COLO668 (cell line): Measurements from ENCODE around the gene ATP6V1E1.
"Not testable (repeated sequence)": the region's sequence is repeated elsewhere in the genome, so short reads cannot be mapped to it uniquely, and the experiment has no call there.

Experiments used
- DNase-seq: peaks from one replicate; lab custom pipeline; 2025; ENCODE audit not compliant: unreplicated experiment; lab: John Stamatoyannopoulos, UW

Gene ATP6V1E1

GRCh38 chr22:17583151-17583550, 45.4 kb downstream of the ATP6V1E1 start:
- no peak for DNase-seq

- no peak for DNase-seq
Observed at GRCh38 chr22:17581631-17582030, 46.9 kb downstream of the ATP6V1E1 start.

GRCh38 chr22:17581056-17581455, 47.5 kb downstream of the ATP6V1E1 start:
- DNase-seq = no peak

- no peak for DNase-seq
Observed at GRCh38 chr22:17580441-17581031, 48.0 kb downstream of the ATP6V1E1 start.

- no peak for DNase-seq
Observed at GRCh38 chr22:17579535-17579981, 49.0 kb downstream of the ATP6V1E1 start.

- no peak for DNase-seq
Observed at GRCh38 chr22:17578136-17578754, 50.3 kb downstream of the ATP6V1E1 start.

- DNase-seq = no peak
Observed at GRCh38 chr22:17576470-17576869, 52.1 kb downstream of the ATP6V1E1 start.

- no peak for DNase-seq
Observed at GRCh38 chr22:17575681-17576080, 52.9 kb downstream of the ATP6V1E1 start.

GRCh38 chr22:17575151-17575550, 53.4 kb downstream of the ATP6V1E1 start:
- no peak for DNase-seq

- no peak for DNase-seq
Observed at GRCh38 chr22:17570851-17571631, 57.5 kb downstream of the ATP6V1E1 start.

GRCh38 chr22:17569971-17570511, 58.5 kb downstream of the ATP6V1E1 start:
- DNase-seq = no peak

- DNase-seq = no peak
Observed at GRCh38 chr22:17566776-17567175, 61.8 kb downstream of the ATP6V1E1 start.

- DNase-seq = not testable (repeated sequence)
Observed at GRCh38 chr22:17566016-17566687, 62.4 kb downstream of the ATP6V1E1 start.

GRCh38 chr22:17563936-17564391, 64.6 kb downstream of the ATP6V1E1 start:
- DNase-seq = no peak

GRCh38 chr22:17562906-17563870, 65.4 kb downstream of the ATP6V1E1 start, which contains the start of gene SLC25A18:
SLC25A18 (plus strand) TSS chr22:17563498; CDS start chr22:17579945, 16,447 bp downstream.
- DNase-seq = no peak

GRCh38 chr22:17559188-17559587, 69.4 kb downstream of the ATP6V1E1 start:
- no peak for DNase-seq

- no peak for DNase-seq
Observed at GRCh38 chr22:17554814-17555213, 73.7 kb downstream of the ATP6V1E1 start.

GRCh38 chr22:17552737-17553136, 75.8 kb downstream of the ATP6V1E1 start:
- DNase-seq = no peak

GRCh38 chr22:17549655-17550054, 78.9 kb downstream of the ATP6V1E1 start:
- DNase-seq = no peak

- no peak for DNase-seq
Observed at GRCh38 chr22:17549183-17549582, 79.4 kb downstream of the ATP6V1E1 start.
